PC-3 (cell line): ENCODE data around the gene CAMTA1. TPM values are rescaled to one million over a fixed set of nuclear protein-coding genes. Genes with fewer than 3 reads are reported as not detected.

Experiments
- ATAC-seq: fragments of 200-7000 bp; cut with Tn5 transposase; 2 replicates; pipeline ENCODE4 v1.9.1; 2020; ENCODE audit warnings: mild to moderate bottlenecking, moderate library complexity
- BruUV-seq: library from RNA; stranded (reverse); fragments of 400-500 nt; replicated peaks from 2 replicates; lab custom pipeline; 2021; lab: Mats Ljungman, UMichigan
- CTCF ChIA-PET: fragments of 300-600 bp; sonication (Branson Sonifier 250); formaldehyde crosslinking; loops from one replicate; lab custom pipeline; 2022; ENCODE audit warnings: antibody characterized with exemption; lab: Charles Lee
- POLR2A ChIA-PET: fragments of 300-600 bp; sonication (Branson Sonifier 250); formaldehyde crosslinking; loops from one replicate; lab custom pipeline; 2022; ENCODE audit warnings: antibody characterized with exemption; ENCODE audit not compliant: unreplicated experiment; lab: Charles Lee
- DNase-seq: peaks from one replicate; pipeline ENCODE4 v3.0.0-alpha.2; 2015
- H2AFZ ChIP-seq: fragments of 300-600 bp; sonication (generic); 2 replicates; pipeline ENCODE4 v1.6.0; 2016; ENCODE audit warnings: antibody characterized with exemption, low read length
- H3F3A ChIP-seq: fragments of 300-600 bp; sonication (generic); one replicate; pipeline ENCODE4 v1.6.0; 2017; ENCODE audit warnings: antibody characterized with exemption, low read length, control low read depth, mild to moderate bottlenecking; ENCODE audit not compliant: unreplicated experiment
- H3K27ac ChIP-seq: fragments of 300-600 bp; sonication (generic); 2 replicates; pipeline ENCODE4 v1.5.1; 2016; ENCODE audit warnings: mild to moderate bottlenecking, low read length
- H3K27me3 ChIP-seq: fragments of 300-600 bp; sonication (generic); 2 replicates; pipeline ENCODE4 v1.6.1; 2016; ENCODE audit warnings: low read length, mixed read lengths
- H3K36me3 ChIP-seq: fragments of 300-600 bp; sonication (generic); 2 replicates; pipeline ENCODE4 v1.6.1; 2016; ENCODE audit warnings: low read depth, mixed run types, low read length, mixed read lengths
- H3K4me1 ChIP-seq: fragments of 300-600 bp; sonication (generic); 2 replicates; pipeline ENCODE4 v1.5.1; 2016; ENCODE audit warnings: low read length; ENCODE audit not compliant: insufficient read depth
- H3K4me2 ChIP-seq: fragments of 300-600 bp; sonication (generic); 2 replicates; pipeline ENCODE4 v1.6.0; 2016; ENCODE audit warnings: low read length
- H3K4me3 ChIP-seq: fragments of 300-600 bp; sonication (generic); 2 replicates; pipeline ENCODE4 v1.5.1; 2016; ENCODE audit warnings: mild to moderate bottlenecking, low read length, mixed read lengths
- H3K79me2 ChIP-seq: fragments of 300-600 bp; sonication (generic); 2 replicates; pipeline ENCODE4 v1.6.1; 2017; ENCODE audit warnings: low read length, mixed read lengths
- H3K9ac ChIP-seq: fragments of 300-600 bp; sonication (generic); 2 replicates; pipeline ENCODE4 v1.6.0; 2016; ENCODE audit warnings: mild to moderate bottlenecking, low read length
- H3K9me2 ChIP-seq: fragments of 300-600 bp; sonication (generic); replicated peaks from 2 replicates; pipeline ENCODE4 v1.6.1; 2016; ENCODE audit warnings: mixed run types, low read length, mixed read lengths
- H3K9me3 ChIP-seq: fragments of 300-600 bp; sonication (generic); 2 replicates; pipeline ENCODE4 v1.6.1; 2016; ENCODE audit warnings: low read length, mixed read lengths
- H4K20me1 ChIP-seq: fragments of 300-600 bp; sonication (generic); 2 replicates; pipeline ENCODE4 v1.6.1; 2016; ENCODE audit warnings: low read length, mixed read lengths
- EZH2 ChIP-seq: fragments of 300-600 bp; sonication (generic); IDR thresholded peaks from one replicate; pipeline ENCODE4 v1.6.1; 2017; ENCODE audit warnings: antibody characterized with exemption, mild to moderate bottlenecking, low read length; ENCODE audit not compliant: unreplicated experiment
- EZH2phosphoT487 ChIP-seq: fragments of 300-600 bp; sonication (generic); IDR thresholded peaks from 2 replicates; pipeline ENCODE4 v1.6.1; 2018; ENCODE audit warnings: mild to moderate bottlenecking, antibody characterized with exemption, low read length, borderline replicate concordance
- intact Hi-C: fragments of 100-400 bp; cut with micrococcal nuclease; formaldehyde crosslinking; loops from 2 replicates; pipeline ENCODE4 v1.9.0; 2023
- total RNA-seq: library from RNA; depleted of rRNA; stranded (reverse); fragments of >200 nt; gene quantifications from 2 replicates; pipeline ENCODE4 v1.2.3, GENCODE V29; 2014
- TF ChIP-seq, protein P1 (sequence below): fragments of 300-600 bp; sonication (generic); conservative IDR thresholded peaks from 2 replicates; pipeline ENCODE4 v1.5.1; 2017; ENCODE audit warnings: antibody characterized with exemption, low read depth, mild to moderate bottlenecking, low read length

CAMTA1 gene
- total RNA-seq, 1 experiment from 2014 or later, result 40.8 TPM

DNA sequence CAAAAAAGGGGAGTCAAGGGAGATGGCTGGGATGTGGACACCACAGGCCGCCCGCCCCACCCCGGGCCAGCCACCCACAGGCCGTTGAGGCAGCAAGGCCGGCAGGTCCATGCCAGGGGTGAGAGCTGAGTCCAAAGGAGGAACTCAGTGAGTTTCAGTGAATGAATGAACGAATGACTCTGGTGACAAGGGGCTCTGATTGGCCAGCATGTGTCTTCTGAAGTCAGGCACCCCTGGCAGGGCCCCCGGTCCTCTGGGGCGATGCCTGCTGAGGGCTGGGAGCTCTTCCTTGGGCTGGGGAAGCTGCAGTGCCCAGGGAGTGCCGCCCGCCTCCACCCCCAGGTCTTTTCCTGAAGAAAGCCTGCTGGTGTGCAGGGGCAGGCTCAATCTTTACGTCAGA lies 749.8 kb downstream of the CAMTA1 start:
- ChIA-PET POLR2A (no interaction called here), CTCF (interaction anchor here (0.6 kb wide), 1 partner anchor 569 kb away, joined by 4 read pairs; no protein-coding TSS in a partner anchor)
- TF ChIP-seq, protein P1, sequence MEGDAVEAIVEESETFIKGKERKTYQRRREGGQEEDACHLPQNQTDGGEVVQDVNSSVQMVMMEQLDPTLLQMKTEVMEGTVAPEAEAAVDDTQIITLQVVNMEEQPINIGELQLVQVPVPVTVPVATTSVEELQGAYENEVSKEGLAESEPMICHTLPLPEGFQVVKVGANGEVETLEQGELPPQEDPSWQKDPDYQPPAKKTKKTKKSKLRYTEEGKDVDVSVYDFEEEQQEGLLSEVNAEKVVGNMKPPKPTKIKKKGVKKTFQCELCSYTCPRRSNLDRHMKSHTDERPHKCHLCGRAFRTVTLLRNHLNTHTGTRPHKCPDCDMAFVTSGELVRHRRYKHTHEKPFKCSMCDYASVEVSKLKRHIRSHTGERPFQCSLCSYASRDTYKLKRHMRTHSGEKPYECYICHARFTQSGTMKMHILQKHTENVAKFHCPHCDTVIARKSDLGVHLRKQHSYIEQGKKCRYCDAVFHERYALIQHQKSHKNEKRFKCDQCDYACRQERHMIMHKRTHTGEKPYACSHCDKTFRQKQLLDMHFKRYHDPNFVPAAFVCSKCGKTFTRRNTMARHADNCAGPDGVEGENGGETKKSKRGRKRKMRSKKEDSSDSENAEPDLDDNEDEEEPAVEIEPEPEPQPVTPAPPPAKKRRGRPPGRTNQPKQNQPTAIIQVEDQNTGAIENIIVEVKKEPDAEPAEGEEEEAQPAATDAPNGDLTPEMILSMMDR, result no peak
- TF ChIP-seq EZH2phosphoT487 (no peak), EZH2 (no peak)
- intact Hi-C loops, result no loop called here
- no peak overlapping the region for H3K27ac ChIP-seq
- H3K4me2 ChIP-seq, result no peak overlapping the region
- no peak overlapping the region for H3K9ac ChIP-seq
- no peaks in the 10 kb centered on the region for H3F3A ChIP-seq
- ATAC-seq (no peak), DNase-seq (no peak)
- H3K36me3 ChIP-seq, result no peaks in the 10 kb centered on the region
- H3K27me3 ChIP-seq, result peaks cover 65% of the 10 kb centered on the region
- no peaks in the 10 kb centered on the region for H4K20me1 ChIP-seq
- no peaks in the 10 kb centered on the region for H3K4me1 ChIP-seq
- no TSS peak for BruUV-seq
- no peaks in the 10 kb centered on the region for H3K9me3 ChIP-seq
- H3K9me2 ChIP-seq, result no peaks in the 10 kb centered on the region
- H3K79me2 ChIP-seq, result no peaks in the 10 kb centered on the region
- no peak overlapping the region for H2AFZ ChIP-seq
- no peak overlapping the region for H3K4me3 ChIP-seq

DNA sequence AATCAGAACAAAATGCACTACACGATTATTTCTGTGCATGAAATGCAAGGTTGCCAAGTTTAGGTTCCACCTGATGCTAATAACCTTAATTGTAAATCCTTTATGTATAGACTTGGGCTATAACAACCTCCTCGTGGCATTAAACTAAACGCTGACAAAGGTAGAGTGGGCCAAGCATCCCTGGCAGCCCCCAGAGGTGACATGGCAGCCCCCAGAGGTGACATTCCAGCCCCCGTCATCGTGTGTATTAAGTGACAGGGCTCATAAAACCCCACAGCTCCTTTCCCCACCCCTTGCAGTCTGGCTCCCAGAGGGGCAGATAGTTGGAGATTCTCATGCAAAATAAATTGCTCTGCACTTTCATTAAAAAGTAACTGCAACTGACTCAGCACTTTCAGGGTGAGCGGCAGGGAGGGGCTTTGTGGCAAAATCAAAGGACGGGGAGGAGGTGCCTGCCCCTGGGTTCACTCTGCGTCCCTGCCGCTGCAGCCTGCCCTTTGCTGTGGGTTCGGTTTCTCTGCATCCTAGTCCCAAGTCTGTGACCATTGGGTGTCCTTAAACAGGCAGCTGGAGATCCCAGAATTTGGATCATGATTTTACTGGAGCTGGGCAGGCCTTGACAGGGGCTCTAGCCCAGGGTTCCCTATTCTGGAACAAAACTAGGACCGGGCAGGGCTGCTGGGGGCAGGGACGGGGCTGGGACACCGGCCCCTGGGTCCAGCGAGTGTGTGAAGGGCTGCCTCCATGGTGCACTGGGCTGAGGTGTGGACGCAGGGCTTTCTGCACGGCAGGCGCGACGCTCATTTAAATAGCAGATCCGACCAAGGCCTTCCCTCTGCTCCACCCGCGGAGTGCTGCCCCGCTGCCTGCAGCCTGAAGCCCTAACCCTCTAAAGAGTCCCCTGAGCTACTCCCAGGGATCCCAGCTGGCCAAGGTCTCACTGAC lies 751.0 kb downstream of the CAMTA1 start:
- no peaks in the 10 kb centered on the region for H3K79me2 ChIP-seq
- TF ChIP-seq, protein P1, result no peak
- TF ChIP-seq EZH2phosphoT487 (no peak), EZH2 (no peak)
- intact Hi-C loops, result no loop called here
- POLR2A ChIA-PET, result no interaction called here
- no peak overlapping the region for H3K9ac ChIP-seq
- no peak overlapping the region for H2AFZ ChIP-seq
- no peak overlapping the region for H3K4me3 ChIP-seq
- CTCF ChIA-PET, result no interaction called here
- no TSS peak for BruUV-seq
- no peaks in the 10 kb centered on the region for H3K36me3 ChIP-seq
- H3K4me1 ChIP-seq, result no peaks in the 10 kb centered on the region
- peaks cover 63% of the 10 kb centered on the region for H3K27me3 ChIP-seq
- no peaks in the 10 kb centered on the region for H3K9me3 ChIP-seq
- no peaks in the 10 kb centered on the region for H4K20me1 ChIP-seq
- H3K9me2 ChIP-seq, result no peaks in the 10 kb centered on the region
- ATAC-seq (no peak), DNase-seq (no peak)
- no peaks in the 10 kb centered on the region for H3F3A ChIP-seq
- no peak overlapping the region for H3K27ac ChIP-seq
- no peak overlapping the region for H3K4me2 ChIP-seq
